Endothelial cell of umbilical vein (primary cell): Measurements from ENCODE around the gene GABBR2.

ENCODE experiments used
- CTCF ChIP-seq, 2 donors: IDR thresholded peaks; 1 replicate in 1 of 2; 2 replicates in 1 of 2; pipeline ENCODE4 v1.5.1; 2011; ENCODE audit warnings: low read length in 2 of 2, mild to moderate bottlenecking in 2 of 2, moderate library complexity in 2 of 2, control low read depth in 1 of 2, inconsistent platforms in 1 of 2, low read depth in 1 of 2; ENCODE audit not compliant: insufficient read depth in 1 of 2; ENCODE audit errors: extremely low read depth in 1 of 2
- POLR2A ChIP-seq: IDR thresholded peaks from 2 replicates; pipeline ENCODE4 v1.6.1; 2012; ENCODE audit warnings: low read depth, mild to moderate bottlenecking, control low read depth, low read length

- no peak for TF ChIP-seq POLR2A
- TF ChIP-seq CTCF (IDR thresholded peaks at IDR 0.05; ENCODE audit: extremely low read depth in 1 of 2, insufficient read depth in 1 of 2, low read depth in 1 of 2, low read length in 2 of 2): no peak
Observed at GRCh38 chr9:98360176-98360708, 348.5 kb downstream of the GABBR2 start.
